ENCODE results near the gene SRGAP3.

SRGAP3 gene

DNA sequence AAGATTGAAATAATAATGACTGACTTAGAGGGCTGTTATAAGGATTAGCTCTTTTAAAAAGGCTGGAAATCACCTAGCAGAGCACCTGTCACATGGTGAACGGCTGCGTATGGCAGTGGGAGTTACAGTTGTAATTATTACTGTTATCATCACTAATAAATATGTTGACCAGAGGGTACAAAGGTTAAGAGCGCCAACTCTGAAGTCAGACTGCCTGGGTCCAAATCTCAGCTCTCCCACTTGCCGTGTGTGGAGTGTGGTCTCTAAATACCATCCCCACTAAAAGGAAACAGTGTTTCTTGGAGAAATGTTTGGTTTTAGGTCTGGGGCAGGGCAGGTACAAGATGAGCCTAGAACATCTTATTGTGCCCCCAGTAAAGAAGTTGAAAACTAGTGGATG is 280.2 kb downstream of the SRGAP3 start:
- H3K4me3 ChIP-seq (IDR thresholded peaks at IDR 0.05; ENCODE audit: insufficient read depth, low read depth, low read length): no peak overlapping the region
- no peaks in the 10 kb centered on the region for H3K36me3 ChIP-seq (ENCODE audit: insufficient read depth)
- H3K27me3 ChIP-seq (ENCODE audit: insufficient read depth, low read depth): no peaks in the 10 kb centered on the region
- H3K4me1 ChIP-seq (ENCODE audit: low read depth, poor library complexity, severe bottlenecking): no peaks in the 10 kb centered on the region
- TF ChIP-seq CTCF (conservative IDR thresholded peaks at IDR 0.05; ENCODE audit: low read depth, low read length): no peak
- H3K79me2 ChIP-seq (ENCODE audit: insufficient read depth, low read depth): no peaks in the 10 kb centered on the region
- no peaks in the 10 kb centered on the region for H4K20me1 ChIP-seq (ENCODE audit: insufficient read depth)
- no peak overlapping the region for H3K27ac ChIP-seq
- no peak overlapping the region for H3K9ac ChIP-seq
- no peak overlapping the region for H2AFZ ChIP-seq (ENCODE audit: low read depth)
- no peak overlapping the region for H3K4me2 ChIP-seq

DNA sequence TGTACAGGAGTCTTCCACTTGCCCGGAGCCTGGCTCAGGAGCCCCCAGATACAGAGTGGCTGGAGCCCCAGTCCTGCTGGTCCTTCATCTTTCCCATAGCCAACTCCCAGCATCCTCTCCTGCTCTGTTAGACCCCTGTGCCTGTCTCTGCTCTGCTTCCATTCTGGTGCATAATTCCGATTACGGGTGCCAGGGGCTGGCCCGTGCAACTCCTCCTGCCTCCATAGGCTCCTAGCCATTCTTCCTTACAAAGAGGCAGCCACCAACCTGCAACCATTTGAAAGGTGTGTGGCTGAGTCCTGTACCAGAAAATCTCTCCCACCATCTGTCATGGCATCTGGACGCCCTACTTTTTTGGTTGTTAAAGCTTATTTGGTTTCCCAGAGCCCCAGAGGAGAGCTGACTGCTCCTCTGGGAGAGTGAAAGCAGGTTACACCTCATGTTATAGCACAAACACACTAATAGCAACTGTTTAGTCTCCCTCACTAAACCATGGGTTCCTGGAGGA is 281.0 kb downstream of the SRGAP3 start:
- peaks cover 7% of the 10 kb centered on the region for H3K4me1 ChIP-seq (ENCODE audit: low read depth, poor library complexity, severe bottlenecking)
- H3K4me3 ChIP-seq (IDR thresholded peaks at IDR 0.05; ENCODE audit: insufficient read depth, low read depth, low read length): no peak overlapping the region
- no peaks in the 10 kb centered on the region for H3K79me2 ChIP-seq (ENCODE audit: insufficient read depth, low read depth)
- H3K27me3 ChIP-seq (ENCODE audit: insufficient read depth, low read depth): no peaks in the 10 kb centered on the region
- H4K20me1 ChIP-seq (ENCODE audit: insufficient read depth): no peaks in the 10 kb centered on the region
- no peaks in the 10 kb centered on the region for H3K36me3 ChIP-seq (ENCODE audit: insufficient read depth)
- no peak overlapping the region for H3K4me2 ChIP-seq
- no peak for TF ChIP-seq CTCF (conservative IDR thresholded peaks at IDR 0.05; ENCODE audit: low read depth, low read length)
- no peak overlapping the region for H2AFZ ChIP-seq (ENCODE audit: low read depth)
- no peak overlapping the region for H3K9ac ChIP-seq
- no peak overlapping the region for H3K27ac ChIP-seq

- H3K27ac ChIP-seq: no peak overlapping the region
- TF ChIP-seq CTCF (conservative IDR thresholded peaks at IDR 0.05; ENCODE audit: low read depth, low read length): no peak
- H4K20me1 ChIP-seq (ENCODE audit: insufficient read depth): no peaks in the 10 kb centered on the region
- peaks cover 7% of the 10 kb centered on the region for H3K4me1 ChIP-seq (ENCODE audit: low read depth, poor library complexity, severe bottlenecking)
- H2AFZ ChIP-seq (ENCODE audit: low read depth): no peak overlapping the region
- no peak overlapping the region for H3K4me2 ChIP-seq
- no peaks in the 10 kb centered on the region for H3K36me3 ChIP-seq (ENCODE audit: insufficient read depth)
- no peak overlapping the region for H3K9ac ChIP-seq
- H3K4me3 ChIP-seq (IDR thresholded peaks at IDR 0.05; ENCODE audit: insufficient read depth, low read depth, low read length): no peak overlapping the region
- H3K27me3 ChIP-seq (ENCODE audit: insufficient read depth, low read depth): no peaks in the 10 kb centered on the region
- peaks cover 6% of the 10 kb centered on the region; the same call in 1 of the 2 replicates for H3K79me2 ChIP-seq (ENCODE audit: insufficient read depth, low read depth)
These were observed 281.9 kb downstream of the SRGAP3 start for GRCh38 chr3:8967553-8967952.

- no peaks in the 10 kb centered on the region for H3K36me3 ChIP-seq (ENCODE audit: insufficient read depth)
- no peaks in the 10 kb centered on the region for H4K20me1 ChIP-seq (ENCODE audit: insufficient read depth)
- no peak overlapping the region for H3K27ac ChIP-seq
- H3K9ac ChIP-seq: no peak overlapping the region
- H2AFZ ChIP-seq (ENCODE audit: low read depth): no peak overlapping the region
- H3K4me1 ChIP-seq (ENCODE audit: low read depth, poor library complexity, severe bottlenecking): peaks cover 8% of the 10 kb centered on the region
- TF ChIP-seq CTCF (conservative IDR thresholded peaks at IDR 0.05; ENCODE audit: low read depth, low read length): no peak
- H3K4me3 ChIP-seq (IDR thresholded peaks at IDR 0.05; ENCODE audit: insufficient read depth, low read depth, low read length): no peak overlapping the region
- no peaks in the 10 kb centered on the region for H3K27me3 ChIP-seq (ENCODE audit: insufficient read depth, low read depth)
- no peak overlapping the region for H3K4me2 ChIP-seq
- peaks cover 12% of the 10 kb centered on the region; the same call in 1 of the 2 replicates for H3K79me2 ChIP-seq (ENCODE audit: insufficient read depth, low read depth)
These were observed 282.6 kb downstream of the SRGAP3 start for GRCh38 chr3:8966820-8967348.

Data from KMS-11 (cell line).